DMS79 treated with DMSO at 0.1 percent for 48 hours (cell line): Measurements from ENCODE around the gene PC.

Experiments used
- DNase-seq: peaks from one replicate; lab custom pipeline; 2025; lab: John Stamatoyannopoulos, UW

Gene PC

GRCh38 chr11:66882561-66883015, 75.6 kb downstream of the PC start:
- DNase-seq = peak; percentile 82

- peak; percentile 65 for DNase-seq
These were observed 76.2 kb downstream of the PC start for GRCh38 chr11:66881927-66882452.

GRCh38 chr11:66881451-66881835, 76.7 kb downstream of the PC start:
- DNase-seq = peak; percentile 59

- DNase-seq = peak; percentile 89
These were observed 77.4 kb downstream of the PC start for GRCh38 chr11:66880496-66881450.

- no peak for DNase-seq
These were observed 78.2 kb downstream of the PC start for GRCh38 chr11:66879999-66880398.

GRCh38 chr11:66879583-66879982, 78.6 kb downstream of the PC start:
- DNase-seq = no peak

- no peak for DNase-seq
These were observed 79.2 kb downstream of the PC start for GRCh38 chr11:66879000-66879399.

- DNase-seq = peak; percentile 46
These were observed 79.7 kb downstream of the PC start for GRCh38 chr11:66878474-66878873.

GRCh38 chr11:66877588-66878385, 80.4 kb downstream of the PC start:
- no peak for DNase-seq

- DNase-seq = no peak
These were observed 82.8 kb downstream of the PC start for GRCh38 chr11:66875378-66875777.

GRCh38 chr11:66874232-66874631, 84.0 kb downstream of the PC start:
- no peak for DNase-seq

GRCh38 chr11:66871521-66871901, 86.7 kb downstream of the PC start:
- DNase-seq = no peak

- no peak for DNase-seq
These were observed 87.3 kb downstream of the PC start for GRCh38 chr11:66870616-66871520.

GRCh38 chr11:66870131-66870530, 88.1 kb downstream of the PC start:
- no peak for DNase-seq

- DNase-seq = no peak
These were observed 88.7 kb downstream of the PC start for GRCh38 chr11:66869567-66869870.

- DNase-seq = no peak
These were observed 89.2 kb downstream of the PC start for GRCh38 chr11:66868726-66869566.

GRCh38 chr11:66868082-66868725, 90.0 kb downstream of the PC start:
- no peak for DNase-seq

- DNase-seq = no peak
These were observed 90.7 kb downstream of the PC start for GRCh38 chr11:66867425-66868040.

GRCh38 chr11:66866511-66866986, 91.6 kb downstream of the PC start:
- DNase-seq = peak; percentile 57

GRCh38 chr11:66866007-66866406, 92.2 kb downstream of the PC start:
- peak; percentile 32 for DNase-seq
